Neutrophil (primary cell): ENCODE measurements around the gene THAP11.
"Not testable (repeated sequence)": the region's sequence is repeated elsewhere in the genome, so short reads cannot be mapped to it uniquely, and the experiment has no call there.

ENCODE experiments used
- H3K27ac ChIP-seq: fragments of 200-600 bp; sonication (generic); 2 replicates; pipeline ENCODE4 v1.5.1; 2016; ENCODE audit warnings: mild to moderate bottlenecking, moderate library complexity
- H3K27me3 ChIP-seq: fragments of 200-600 bp; sonication (generic); 2 replicates; pipeline ENCODE4 v1.6.0; 2016; ENCODE audit warnings: mild to moderate bottlenecking
- H3K36me3 ChIP-seq: fragments of 200-600 bp; sonication (generic); 2 replicates; pipeline ENCODE4 v1.5.1; 2017
- H3K4me1 ChIP-seq, 2 experiments: fragments of 200-600 bp in 1 of 2; sonication (generic) in 1 of 2; 1 replicate in 1 of 2; 2 replicates in 1 of 2; pipeline versions ENCODE4 v1.5.1 to v1.6.1; 2013 to 2016; ENCODE audit warnings: low read depth in 1 of 2, low read length in 1 of 2, mild to moderate bottlenecking in 1 of 2, moderate library complexity in 1 of 2; ENCODE audit not compliant: control insufficient read depth in 1 of 2, insufficient read depth in 1 of 2
- H3K4me3 ChIP-seq, 2 experiments: fragments of 200-600 bp in 1 of 2; sonication (generic) in 1 of 2; 1 replicate in 1 of 2; 2 replicates in 1 of 2; pipeline ENCODE4 v1.5.1; 2013 to 2016; ENCODE audit warnings: low read depth in 1 of 2, low read length in 1 of 2, mild to moderate bottlenecking in 1 of 2, moderate library complexity in 1 of 2
- H3K9me3 ChIP-seq: fragments of 200-600 bp; sonication (generic); 2 replicates; pipeline ENCODE4 v1.5.1; 2016
- TF ChIP-seq, protein P1 (sequence below): fragments of 200-600 bp; sonication (generic); IDR thresholded peaks from 2 replicates; pipeline ENCODE4 v1.5.1; 2016; ENCODE audit warnings: antibody characterized with exemption

THAP11 gene

DNA sequence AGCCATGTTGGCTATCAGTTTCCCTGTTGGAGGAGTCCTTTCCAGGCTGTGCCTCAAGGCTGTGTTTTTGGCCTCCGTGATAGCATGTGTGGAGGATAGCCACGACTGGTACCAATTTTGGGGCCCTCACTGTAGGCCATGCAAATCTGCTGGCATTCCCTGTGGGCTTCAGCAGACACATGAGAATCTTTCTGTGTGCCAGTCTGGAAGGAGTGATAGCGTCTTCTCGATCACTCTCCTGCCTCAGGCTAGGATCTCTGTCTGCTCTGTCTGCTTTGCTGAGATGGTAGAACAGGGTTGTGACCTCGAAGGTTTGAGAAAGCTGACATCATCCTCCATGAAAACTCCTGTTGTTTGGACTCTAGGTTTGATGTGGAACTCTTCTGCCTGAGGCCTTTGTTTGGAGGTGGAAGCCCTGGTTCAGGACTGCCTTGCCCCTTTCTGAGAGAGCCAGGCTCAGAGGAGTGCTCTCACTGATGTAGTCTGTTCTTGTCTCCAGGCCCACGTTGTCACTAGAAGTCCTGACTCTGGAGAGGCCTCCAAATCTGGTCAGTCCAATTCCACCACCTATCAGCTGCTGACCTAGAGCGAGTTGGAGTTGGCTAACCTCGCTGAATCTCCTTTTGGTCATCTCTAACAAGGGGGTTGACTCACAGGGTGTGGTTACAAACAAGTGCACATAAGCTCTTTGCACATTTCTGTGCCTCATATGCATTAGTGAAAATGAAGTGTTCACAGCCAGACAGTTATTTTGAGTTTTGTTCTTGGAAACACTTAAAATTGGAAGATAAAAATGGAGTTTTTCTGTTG, 18.7 kb downstream of the THAP11 start:
- Histone ChIP-seq H3K4me3 (no peak overlapping the region), H3K36me3 (no peaks in the 10 kb centered on the region), H3K27ac (no peak overlapping the region), H3K9me3 (no peaks in the 10 kb centered on the region), H3K27me3 (no peaks in the 10 kb centered on the region), H3K4me1 (peaks cover 0 to 4% of the 10 kb centered on the region in 2 experiments)
- TF ChIP-seq, protein P1, sequence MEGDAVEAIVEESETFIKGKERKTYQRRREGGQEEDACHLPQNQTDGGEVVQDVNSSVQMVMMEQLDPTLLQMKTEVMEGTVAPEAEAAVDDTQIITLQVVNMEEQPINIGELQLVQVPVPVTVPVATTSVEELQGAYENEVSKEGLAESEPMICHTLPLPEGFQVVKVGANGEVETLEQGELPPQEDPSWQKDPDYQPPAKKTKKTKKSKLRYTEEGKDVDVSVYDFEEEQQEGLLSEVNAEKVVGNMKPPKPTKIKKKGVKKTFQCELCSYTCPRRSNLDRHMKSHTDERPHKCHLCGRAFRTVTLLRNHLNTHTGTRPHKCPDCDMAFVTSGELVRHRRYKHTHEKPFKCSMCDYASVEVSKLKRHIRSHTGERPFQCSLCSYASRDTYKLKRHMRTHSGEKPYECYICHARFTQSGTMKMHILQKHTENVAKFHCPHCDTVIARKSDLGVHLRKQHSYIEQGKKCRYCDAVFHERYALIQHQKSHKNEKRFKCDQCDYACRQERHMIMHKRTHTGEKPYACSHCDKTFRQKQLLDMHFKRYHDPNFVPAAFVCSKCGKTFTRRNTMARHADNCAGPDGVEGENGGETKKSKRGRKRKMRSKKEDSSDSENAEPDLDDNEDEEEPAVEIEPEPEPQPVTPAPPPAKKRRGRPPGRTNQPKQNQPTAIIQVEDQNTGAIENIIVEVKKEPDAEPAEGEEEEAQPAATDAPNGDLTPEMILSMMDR: no peak

DNA sequence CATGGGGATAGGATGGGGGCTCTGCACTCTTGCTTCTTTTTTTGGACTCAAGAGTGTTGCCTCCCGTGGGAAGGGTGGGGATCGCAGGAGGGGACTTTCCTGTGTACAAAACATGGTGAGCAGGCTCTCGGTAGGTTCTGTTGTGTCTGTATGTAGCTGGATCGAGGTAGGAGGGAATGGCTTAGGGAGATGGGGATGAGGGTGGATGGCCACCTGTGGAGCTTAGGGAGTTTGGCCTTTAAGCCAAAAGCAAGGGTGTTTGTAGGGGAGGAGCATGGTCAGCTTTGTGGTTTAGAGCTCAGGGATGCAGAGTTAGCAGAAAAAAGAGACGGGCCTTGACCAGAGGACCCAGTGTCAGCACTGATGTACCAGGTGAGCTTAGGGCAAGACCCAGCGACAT, 19.8 kb downstream of the THAP11 start:
- Histone ChIP-seq H3K9me3 (no peaks in the 10 kb centered on the region), H3K27ac (no peak overlapping the region), H3K4me3 (no peak overlapping the region), H3K36me3 (no peaks in the 10 kb centered on the region), H3K27me3 (no peaks in the 10 kb centered on the region), H3K4me1 (peaks cover 0 to 4% of the 10 kb centered on the region in 2 experiments)
- TF ChIP-seq, protein P1: no peak

DNA sequence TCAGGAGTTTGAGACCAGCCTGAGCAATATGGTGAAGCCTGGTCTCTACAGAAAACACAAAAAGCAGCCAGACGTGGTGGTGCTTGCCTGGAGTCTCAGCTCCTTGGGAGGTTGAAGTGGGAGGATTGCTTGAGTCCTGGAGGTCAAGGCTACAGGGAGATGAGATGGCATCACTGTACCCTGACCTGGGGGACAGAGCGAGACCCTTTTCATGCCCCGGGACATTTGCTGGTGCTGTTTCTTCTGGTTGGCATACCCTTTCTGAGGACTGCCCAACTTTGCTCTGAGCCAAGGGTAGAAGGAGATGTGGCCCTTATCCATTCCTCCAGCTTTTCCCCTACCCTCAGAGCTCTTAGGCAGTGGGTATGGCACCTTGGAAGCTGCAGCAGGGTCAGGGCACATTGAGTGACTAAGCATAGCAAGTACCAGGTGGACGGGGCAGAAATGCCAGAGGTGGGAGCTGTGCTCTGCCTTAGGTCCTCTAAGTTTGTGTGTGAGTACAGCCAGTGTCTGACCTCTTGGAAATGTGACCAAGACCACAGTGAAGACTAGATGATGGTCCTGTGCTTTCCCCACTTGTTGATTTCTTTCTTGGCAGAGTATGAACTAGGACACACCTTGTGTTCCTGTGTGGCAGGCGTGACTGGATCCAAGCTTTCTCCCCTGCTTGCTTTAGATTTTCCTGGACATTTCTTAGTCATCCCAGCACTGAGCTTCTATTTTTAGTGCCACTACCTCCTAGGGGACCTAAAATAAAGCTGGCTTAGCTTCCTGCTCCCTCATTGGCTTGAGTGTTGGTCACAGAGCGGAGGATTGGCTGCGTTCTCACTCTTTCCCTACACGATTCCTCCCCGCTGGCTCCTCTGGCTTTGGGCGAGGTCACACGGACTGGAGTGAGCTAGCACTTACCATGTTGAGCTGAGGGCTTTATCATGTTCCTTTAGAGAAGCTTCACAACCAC, 20.8 kb downstream of the THAP11 start:
- TF ChIP-seq, protein P1: no peak
- peaks cover 0 to 4% of the 10 kb centered on the region in 2 experiments for H3K4me1 ChIP-seq
- peaks cover 7% of the 10 kb centered on the region for H3K36me3 ChIP-seq
- no peak overlapping the region for H3K27ac ChIP-seq
- no peak overlapping the region for H3K4me3 ChIP-seq
- no peaks in the 10 kb centered on the region for H3K9me3 ChIP-seq
- H3K27me3 ChIP-seq: no peaks in the 10 kb centered on the region

DNA sequence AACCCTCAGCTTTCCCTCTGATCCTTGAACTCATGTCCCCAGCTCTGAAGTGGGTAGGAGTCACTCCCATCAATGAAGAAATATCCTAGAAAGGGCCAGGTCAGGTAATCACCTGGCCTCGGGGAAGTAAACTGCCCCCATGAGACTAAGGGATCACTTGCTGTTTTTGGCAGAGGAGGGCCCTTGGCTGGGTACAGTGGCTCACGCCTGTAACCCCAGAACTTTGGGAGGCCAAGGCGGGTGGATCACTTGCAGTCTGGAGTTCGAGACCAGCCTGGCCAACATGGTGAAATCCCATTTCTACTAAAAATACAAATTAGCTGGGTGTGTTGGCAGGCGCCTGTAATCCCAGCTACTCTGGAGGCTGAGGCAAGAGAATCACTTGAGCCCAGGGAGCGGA, 21.9 kb downstream of the THAP11 start:
- H3K27me3 ChIP-seq, H3K9me3 ChIP-seq, H3K4me3 ChIP-seq, H3K27ac ChIP-seq, H3K4me1 ChIP-seq: not testable (repeated sequence)
- H3K36me3 ChIP-seq: peaks cover 16% of the 10 kb centered on the region

DNA sequence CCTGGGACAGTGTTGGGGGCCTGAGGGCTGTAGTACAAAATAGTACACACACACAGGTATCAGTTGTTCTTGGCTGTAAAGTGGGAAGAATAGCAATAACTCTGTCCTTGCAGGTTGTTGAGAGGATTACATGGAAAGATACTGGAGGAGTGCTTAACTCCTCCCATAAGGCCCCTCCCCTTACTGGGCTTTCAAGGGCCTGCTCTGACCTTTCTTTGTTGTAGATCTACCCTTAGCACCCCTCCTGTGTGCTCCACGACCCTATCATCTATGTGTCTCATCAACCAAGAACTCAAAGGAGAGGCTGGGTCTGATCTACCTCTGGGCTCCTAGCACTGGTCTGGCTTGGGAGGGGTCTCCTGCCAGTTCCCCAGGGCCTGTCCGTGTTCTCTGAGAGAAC, 22.5 kb downstream of the THAP11 start:
- H3K27me3 ChIP-seq: no peaks in the 10 kb centered on the region
- no peaks in the 10 kb centered on the region for H3K4me1 ChIP-seq
- TF ChIP-seq, protein P1: no peak
- peaks cover 16% of the 10 kb centered on the region for H3K36me3 ChIP-seq
- H3K9me3 ChIP-seq: no peaks in the 10 kb centered on the region
- H3K4me3 ChIP-seq: no peak overlapping the region
- no peak overlapping the region for H3K27ac ChIP-seq
